ENCODE results near the gene SMS. TPM values are rescaled to one million over a fixed set of nuclear protein-coding genes. Genes with fewer than 3 reads are reported as not detected.

Gene SMS
- total RNA-seq, 1 donor from 2014 or later: 218 TPM

DNA sequence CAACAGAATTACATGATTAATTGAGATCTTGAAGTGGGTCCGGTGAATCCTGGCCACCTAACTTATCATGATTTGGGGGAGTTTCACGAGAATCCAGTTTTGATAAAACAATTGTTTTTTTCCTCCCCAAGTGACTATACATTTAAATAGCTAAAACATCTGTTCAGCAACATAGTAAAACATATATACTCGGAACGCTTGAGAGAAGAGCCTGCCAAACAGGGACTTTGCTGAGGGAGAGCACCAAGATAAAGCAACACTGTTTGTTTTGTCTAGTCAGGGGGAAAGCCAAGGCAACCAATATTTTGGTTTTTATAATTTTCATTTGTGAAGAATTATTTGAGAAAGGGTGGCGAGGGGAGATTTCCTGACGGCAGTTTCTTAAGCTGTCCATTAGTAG lies 92.0 kb downstream of the SMS start:
- DNase-seq (ENCODE audit: low spot score in 2 of 2) (no peak), FAIRE-seq (no peak)

DNA sequence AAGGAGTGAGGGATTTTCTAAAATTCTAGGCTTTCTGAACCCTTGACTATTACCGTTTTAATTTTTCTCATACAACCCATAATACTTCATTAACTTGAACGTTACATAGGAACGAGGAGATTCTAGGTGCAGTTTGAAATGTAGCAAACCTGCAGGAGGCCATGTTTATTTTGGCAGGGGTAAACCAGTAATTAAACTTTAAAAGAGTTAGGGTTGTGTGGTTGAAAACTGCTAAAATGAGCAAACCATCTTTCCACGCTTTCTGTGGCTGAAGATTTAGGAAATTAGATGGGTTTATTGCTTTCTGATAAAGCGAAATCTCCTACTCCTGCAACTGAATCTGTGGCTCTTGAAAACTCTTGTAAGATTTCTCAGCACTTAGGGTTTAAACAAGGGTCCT lies 93.3 kb downstream of the SMS start:
- FAIRE-seq: no peak

DNA sequence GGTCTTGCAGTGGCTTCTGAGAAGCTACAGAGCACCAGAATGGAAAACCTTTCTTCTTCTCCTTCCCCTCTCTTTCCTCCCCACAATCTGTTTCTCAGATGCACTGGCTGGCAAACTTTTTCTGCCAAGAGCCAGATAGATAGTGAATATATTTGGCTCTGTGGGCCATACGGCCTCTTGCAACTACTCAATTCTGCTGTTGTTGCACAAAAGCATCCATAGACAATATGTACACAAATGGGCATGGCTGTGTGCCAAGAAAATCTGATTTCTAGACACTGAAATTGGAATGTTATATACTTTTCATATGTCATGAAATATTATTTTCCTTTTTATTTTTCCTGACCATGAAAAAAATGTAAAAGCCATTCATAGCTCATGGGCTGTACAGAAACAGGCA lies 94.7 kb downstream of the SMS start:
- DNase-seq (ENCODE audit: low spot score in 2 of 2): no peak
- no peak for FAIRE-seq

More for the DNA sequence above, 93.3 kb downstream of the SMS start:
- DNase-seq (ENCODE audit: low spot score in 2 of 2): no peak

DNA sequence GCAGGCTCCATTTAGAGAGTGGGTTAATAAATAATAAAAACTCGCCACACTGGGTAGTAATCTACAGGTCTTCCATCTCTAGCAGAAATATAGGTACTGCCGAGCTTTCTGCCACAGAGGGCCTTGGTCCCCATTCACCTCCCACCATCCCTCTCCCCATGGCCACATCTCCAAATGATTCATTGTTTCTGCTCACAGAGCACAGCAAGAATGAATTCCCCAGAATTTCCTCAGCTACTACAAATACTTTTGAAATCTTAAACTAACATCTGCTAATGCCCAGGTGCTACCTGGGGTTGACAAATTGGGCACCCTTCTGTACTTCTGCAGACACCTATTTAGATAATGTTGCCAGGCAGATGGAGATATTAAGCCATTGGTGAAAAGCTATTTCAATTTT lies 96.7 kb downstream of the SMS start:
- FAIRE-seq: no peak

GRCh38 chrX:22037911-22038537 lies 97.5 kb downstream of the SMS start:
- FAIRE-seq: no peak
- no peak for DNase-seq (ENCODE audit: low spot score in 2 of 2)

More for the DNA sequence above, 96.7 kb downstream of the SMS start:
- DNase-seq (ENCODE audit: low spot score in 2 of 2): no peak

DNA sequence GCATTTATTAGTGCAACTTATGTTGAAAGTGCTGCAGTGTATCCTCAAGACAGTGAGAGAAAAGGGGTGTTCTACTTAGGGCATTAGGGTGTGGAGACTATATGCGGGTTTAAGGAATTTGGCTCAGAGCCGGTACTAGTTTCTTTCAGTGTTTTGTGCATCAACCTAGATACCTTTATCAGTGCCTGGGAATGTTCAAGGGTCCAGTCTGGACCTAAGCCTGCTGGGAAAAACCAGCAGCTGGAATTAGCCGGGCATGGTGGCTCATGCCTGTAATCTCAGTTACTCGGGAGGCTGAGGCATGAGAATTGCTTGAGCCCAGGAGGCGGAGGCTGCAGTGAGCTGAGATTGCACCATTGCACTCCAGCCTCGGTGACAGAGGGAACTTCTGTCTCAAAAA lies 99.0 kb downstream of the SMS start:
- no peak for DNase-seq (ENCODE audit: low spot score in 2 of 2)
- no peak for FAIRE-seq

- FAIRE-seq (no peak), DNase-seq (ENCODE audit: low spot score in 2 of 2) (no peak)
Measured at GRCh38 chrX:22040184-22040583, 99.7 kb downstream of the SMS start.

GRCh38 chrX:22041907-22042530 lies 101.5 kb downstream of the SMS start:
- FAIRE-seq: no peak
- no peak for DNase-seq (ENCODE audit: low spot score in 2 of 2)

- FAIRE-seq: no peak
- no peak for DNase-seq (ENCODE audit: low spot score in 2 of 2)
Measured at GRCh38 chrX:22043872-22044271, 103.4 kb downstream of the SMS start.

Other genes with a start within 250 kb of the SMS start
- not detected for gene SMPX, start 182.6 kb upstream of the SMS start, total RNA-seq
- gene MBTPS2, start 101.1 kb upstream of the SMS start, total RNA-seq: 9.0 TPM
- gene YY2, start 84.7 kb upstream of the SMS start, total RNA-seq: 0.82 TPM
- 2.0 TPM for gene PHEX, start 91.6 kb downstream of the SMS start, total RNA-seq

Measured in frontal cortex (tissue), 4 donors.